HepG2 (cell line): Measurements from ENCODE around the gene MBLAC1. TPM values are rescaled to one million over a fixed set of nuclear protein-coding genes. Genes with fewer than 3 reads are reported as not detected.
A peak's percentile ranks its signal among the peaks of the same experiment; 100 is the strongest.

Experiments used
- EZH2 ChIP-seq: conservative IDR thresholded peaks from 2 replicates; pipeline ENCODE4 v1.6.1; 2012; ENCODE audit warnings: mild to moderate bottlenecking, low read depth, low read length, moderate library complexity
- HNRNPK ChIP-seq: fragments of 200-400 bp; formaldehyde crosslinking; IDR thresholded peaks from 2 replicates; pipeline ENCODE4 v1.6.1; 2018; ENCODE audit warnings: low read length, low read depth, moderate library complexity, mild to moderate bottlenecking; ENCODE audit not compliant: poor library complexity, severe bottlenecking
- MAFK ChIP-seq, 2 experiments: IDR thresholded peaks in 1 of 2; conservative IDR thresholded peaks in 1 of 2; 2 replicates each; pipeline ENCODE4 v1.6.1; 2011; ENCODE audit warnings: improper control_type of control experiment in 2 of 2, low read length in 2 of 2
- NCOA2 ChIP-seq: sonication (generic); formaldehyde crosslinking; IDR thresholded peaks from 2 replicates; pipeline ENCODE4 v1.8.0; 2022; ENCODE audit warnings: inconsistent platforms
- SOX6 ChIP-seq, 2 experiments: fragments of 450-650 bp in 1 of 2; sonication (generic) in 1 of 2; formaldehyde crosslinking in 1 of 2; IDR thresholded peaks; 2 replicates each; pipeline versions ENCODE4 v1.4.0 to v1.6.1; 2017 to 2020; ENCODE audit warnings: antibody characterized with exemption in 1 of 2, mild to moderate bottlenecking in 1 of 2, missing genetic modification reagents in 1 of 2
- SSRP1 ChIP-seq: IDR thresholded peaks from 2 replicates; pipeline ENCODE4 v1.6.1; 2016; ENCODE audit warnings: control low read depth
- XBP1 ChIP-seq: sonication (generic); formaldehyde crosslinking; IDR thresholded peaks from 2 replicates; pipeline ENCODE4 v1.5.0; 2020; ENCODE audit warnings: missing genetic modification reagents
- ZFP36L1 ChIP-seq: sonication (generic); formaldehyde crosslinking; IDR thresholded peaks from 2 replicates; pipeline ENCODE4 v1.8.0; 2022; ENCODE audit warnings: mild to moderate bottlenecking, missing genetic modification reagents, moderate library complexity
- ZNF441 ChIP-seq: sonication (generic); formaldehyde crosslinking; IDR thresholded peaks from 2 replicates; pipeline ENCODE4 v1.7.0; 2021; ENCODE audit warnings: missing genetic modification reagents, borderline replicate concordance
- ZNF547 ChIP-seq: sonication (generic); formaldehyde crosslinking; IDR thresholded peaks from 2 replicates; pipeline ENCODE4 v1.5.1; 2020; ENCODE audit warnings: mild to moderate bottlenecking, missing genetic modification reagents
- ZNF607 ChIP-seq: sonication (generic); formaldehyde crosslinking; IDR thresholded peaks from 2 replicates; pipeline ENCODE4 v1.5.1; 2020; ENCODE audit warnings: missing genetic modification reagents, mild to moderate bottlenecking, borderline replicate concordance
- ZNF652 ChIP-seq: IDR thresholded peaks from 2 replicates; pipeline ENCODE4 v1.6.1; 2016; ENCODE audit warnings: low read depth, borderline replicate concordance
- ZNF670 ChIP-seq: sonication (generic); formaldehyde crosslinking; IDR thresholded peaks from 2 replicates; pipeline ENCODE4 v1.8.0; 2022; ENCODE audit warnings: mild to moderate bottlenecking, missing genetic modification reagents, borderline replicate concordance
- ZNF792 ChIP-seq: IDR thresholded peaks from 2 replicates; pipeline ENCODE4 v1.6.1; 2016
- ZNF850 ChIP-seq: sonication (generic); formaldehyde crosslinking; conservative IDR thresholded peaks from 2 replicates; pipeline ENCODE4 v1.9.0; 2021; ENCODE audit warnings: mild to moderate bottlenecking, missing genetic modification reagents
- polyA plus RNA-seq, 8 experiments: library from polyadenylated mRNA; depleted of rRNA in 3 of 8; stranded (reverse) in 7 of 8; unstranded in 1 of 8; fragments of >200 nt; fragmentation: Illumina TruSeq in 4 of 8; extraction: Trizol in 4 of 8; gene quantifications; 2 replicates each; pipeline versions ENCODE4 v1.2.1 to v1.2.3, GENCODE V29; 2011 to 2016; ENCODE audit warnings: low read depth in 4 of 8, missing spikeins in 1 of 8, mixed read lengths in 1 of 8; ENCODE audit not compliant: insufficient read depth in 1 of 8
- total RNA-seq, 5 experiments: library from RNA; depleted of rRNA; stranded (reverse); fragments of >200 nt; fragmentation: Illumina TruSeq; extraction: Trizol; gene quantifications; 2 replicates each; pipeline ENCODE4 v1.2.3, GENCODE V29; 2016; ENCODE audit warnings: low read depth in 1 of 5
- TF ChIP-seq, protein P1 (sequence below): sonication (generic); formaldehyde crosslinking; IDR thresholded peaks from 2 replicates; pipeline ENCODE4 v1.4.0; 2020; ENCODE audit warnings: mild to moderate bottlenecking, missing genetic modification reagents, borderline replicate concordance
- TF ChIP-seq, protein P2 (sequence below), 2 experiments: sonication (generic) in 1 of 2; formaldehyde crosslinking in 1 of 2; IDR thresholded peaks; 2 replicates each; pipeline versions ENCODE4 v1.5.1 to v1.6.1; 2011 to 2020; ENCODE audit warnings: borderline replicate concordance in 1 of 2, low read depth in 1 of 2, low read length in 1 of 2, mild to moderate bottlenecking in 1 of 2, missing genetic modification reagents in 1 of 2, moderate library complexity in 1 of 2
- TF ChIP-seq, protein P3 (sequence below): sonication (generic); formaldehyde crosslinking; IDR thresholded peaks from 2 replicates; pipeline ENCODE4 v1.5.0; 2020; ENCODE audit warnings: missing genetic modification reagents
- TF ChIP-seq, protein P4 (sequence below): sonication (generic); formaldehyde crosslinking; conservative IDR thresholded peaks from 2 replicates; pipeline ENCODE4 v1.4.0; 2020; ENCODE audit warnings: missing genetic modification reagents

Gene MBLAC1
- total and polyA plus RNA-seq, 2 of the 13 experiments (the other 11 are each of a cell fraction or from before 2014, with no cell fraction given): 0.79 to 2.1 TPM

DNA sequence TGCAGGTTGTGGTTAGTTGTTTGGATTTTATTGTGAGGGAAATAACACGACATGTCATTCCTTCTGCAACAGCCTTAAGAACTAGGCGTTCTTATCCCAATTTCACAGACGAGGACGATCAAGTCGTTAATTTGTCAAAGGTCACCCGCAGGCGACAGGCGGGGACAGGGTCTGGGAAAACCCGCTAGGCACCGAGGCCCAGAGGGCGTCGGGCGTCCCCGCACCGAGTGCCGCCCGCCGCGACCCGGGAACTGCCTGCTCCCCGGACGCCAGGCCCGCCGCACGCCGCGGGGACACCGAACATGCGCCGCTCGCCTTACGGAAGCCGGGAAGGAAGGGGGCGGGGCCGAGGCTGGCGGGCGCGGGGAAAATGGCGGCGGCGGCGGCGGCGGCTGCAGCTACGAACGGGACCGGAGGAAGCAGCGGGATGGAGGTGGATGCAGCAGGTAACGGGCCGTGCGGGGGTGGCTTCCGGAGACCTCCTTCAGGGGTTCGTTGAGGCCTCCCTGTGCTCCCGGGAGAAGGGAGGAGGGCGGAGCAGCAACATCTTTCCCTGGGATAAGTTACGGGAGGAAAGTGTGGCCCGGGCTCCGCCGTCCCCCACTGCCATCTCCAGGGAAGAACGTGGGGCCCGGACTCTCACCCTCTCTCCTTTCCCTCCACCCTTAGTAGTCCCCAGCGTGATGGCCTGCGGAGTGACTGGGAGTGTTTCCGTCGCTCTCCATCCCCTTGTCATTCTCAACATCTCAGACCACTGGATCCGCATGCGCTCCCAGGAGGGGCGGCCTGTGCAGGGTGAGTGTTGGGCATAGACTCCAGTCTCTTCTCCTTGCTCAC is 37.9 kb upstream of the MBLAC1 start, which contains the start of gene COPS6 (continued):
- TF ChIP-seq XBP1 (CRISPR knock-in tag): peak; percentile 38; the same call in 1 of the 2 replicates
- no peak for TF ChIP-seq SOX6 (IDR thresholded peaks at IDR 0.05)
- no peak for TF ChIP-seq SOX6 (CRISPR knock-in tag; IDR thresholded peaks at IDR 0.05)
- TF ChIP-seq, protein P1, sequence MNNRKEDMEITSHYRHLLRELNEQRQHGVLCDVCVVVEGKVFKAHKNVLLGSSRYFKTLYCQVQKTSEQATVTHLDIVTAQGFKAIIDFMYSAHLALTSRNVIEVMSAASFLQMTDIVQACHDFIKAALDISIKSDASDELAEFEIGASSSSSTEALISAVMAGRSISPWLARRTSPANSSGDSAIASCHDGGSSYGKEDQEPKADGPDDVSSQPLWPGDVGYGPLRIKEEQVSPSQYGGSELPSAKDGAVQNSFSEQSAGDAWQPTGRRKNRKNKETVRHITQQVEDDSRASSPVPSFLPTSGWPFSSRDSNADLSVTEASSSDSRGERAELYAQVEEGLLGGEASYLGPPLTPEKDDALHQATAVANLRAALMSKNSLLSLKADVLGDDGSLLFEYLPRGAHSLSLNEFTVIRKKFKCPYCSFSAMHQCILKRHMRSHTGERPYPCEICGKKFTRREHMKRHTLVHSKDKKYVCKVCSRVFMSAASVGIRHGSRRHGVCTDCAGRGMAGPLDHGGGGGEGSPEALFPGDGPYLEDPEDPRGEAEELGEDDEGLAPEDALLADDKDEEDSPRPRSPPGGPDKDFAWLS: peak; percentile 90
- TF ChIP-seq ZNF792 (CRISPR knock-in tag): peak; percentile 87; the same call in 1 of the 2 replicates
- TF ChIP-seq ZNF547: peak; percentile 98
- TF ChIP-seq, protein P2, sequence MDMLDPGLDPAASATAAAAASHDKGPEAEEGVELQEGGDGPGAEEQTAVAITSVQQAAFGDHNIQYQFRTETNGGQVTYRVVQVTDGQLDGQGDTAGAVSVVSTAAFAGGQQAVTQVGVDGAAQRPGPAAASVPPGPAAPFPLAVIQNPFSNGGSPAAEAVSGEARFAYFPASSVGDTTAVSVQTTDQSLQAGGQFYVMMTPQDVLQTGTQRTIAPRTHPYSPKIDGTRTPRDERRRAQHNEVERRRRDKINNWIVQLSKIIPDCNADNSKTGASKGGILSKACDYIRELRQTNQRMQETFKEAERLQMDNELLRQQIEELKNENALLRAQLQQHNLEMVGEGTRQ (IDR thresholded peaks at IDR 0.05; ENCODE audit: low read depth, low read length): no peak
- TF ChIP-seq, protein P2 (CRISPR knock-in tag; IDR thresholded peaks at IDR 0.05; ENCODE audit: borderline replicate concordance): peak; percentile 8; the same call in 1 of the 2 replicates
- TF ChIP-seq ZNF670 (CRISPR knock-in tag): no peak
- peak; percentile 90 for TF ChIP-seq ZNF441
- no peak for TF ChIP-seq ZNF850 (CRISPR knock-in tag)
- TF ChIP-seq, protein P3, sequence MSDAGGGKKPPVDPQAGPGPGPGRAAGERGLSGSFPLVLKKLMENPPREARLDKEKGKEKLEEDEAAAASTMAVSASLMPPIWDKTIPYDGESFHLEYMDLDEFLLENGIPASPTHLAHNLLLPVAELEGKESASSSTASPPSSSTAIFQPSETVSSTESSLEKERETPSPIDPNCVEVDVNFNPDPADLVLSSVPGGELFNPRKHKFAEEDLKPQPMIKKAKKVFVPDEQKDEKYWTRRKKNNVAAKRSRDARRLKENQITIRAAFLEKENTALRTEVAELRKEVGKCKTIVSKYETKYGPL (CRISPR knock-in tag): 0 out of 2 replicates have a peak, but pooled peaks have one; percentile 26
- no peak for TF ChIP-seq ZNF652 (CRISPR knock-in tag)
- no peak for TF ChIP-seq MAFK (conservative IDR thresholded peaks at IDR 0.05 in 1 of 2, IDR thresholded peaks at IDR 0.05 in 1 of 2; ENCODE audit: low read length in 2 of 2)
- peak; percentile 99 for TF ChIP-seq ZNF607 (CRISPR knock-in tag)
- no peak for TF ChIP-seq SSRP1 (CRISPR knock-in tag)
- TF ChIP-seq, protein P4, sequence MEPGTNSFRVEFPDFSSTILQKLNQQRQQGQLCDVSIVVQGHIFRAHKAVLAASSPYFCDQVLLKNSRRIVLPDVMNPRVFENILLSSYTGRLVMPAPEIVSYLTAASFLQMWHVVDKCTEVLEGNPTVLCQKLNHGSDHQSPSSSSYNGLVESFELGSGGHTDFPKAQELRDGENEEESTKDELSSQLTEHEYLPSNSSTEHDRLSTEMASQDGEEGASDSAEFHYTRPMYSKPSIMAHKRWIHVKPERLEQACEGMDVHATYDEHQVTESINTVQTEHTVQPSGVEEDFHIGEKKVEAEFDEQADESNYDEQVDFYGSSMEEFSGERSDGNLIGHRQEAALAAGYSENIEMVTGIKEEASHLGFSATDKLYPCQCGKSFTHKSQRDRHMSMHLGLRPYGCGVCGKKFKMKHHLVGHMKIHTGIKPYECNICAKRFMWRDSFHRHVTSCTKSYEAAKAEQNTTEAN (CRISPR knock-in tag): peak; percentile 95
- TF ChIP-seq ZFP36L1 (CRISPR knock-in tag): peak; percentile 97; the same call in 1 of the 2 replicates
- no peak for TF ChIP-seq EZH2
- no peak; the same call in 1 of the 2 replicates for TF ChIP-seq NCOA2 (CRISPR knock-in tag)
- TF ChIP-seq HNRNPK: peak; percentile 42
